Epithelial cell of esophagus (primary cell): ENCODE results near the gene FBLN2.

Source experiments
- DNase-seq: peaks from one replicate; pipeline ENCODE4 v3.0.0; 2010; ENCODE audit warnings: low read depth
- H3K4me3 ChIP-seq: 2 replicates; pipeline ENCODE4 v1.5.1; 2011; ENCODE audit warnings: mild to moderate bottlenecking, low read length, control low read depth
- TF ChIP-seq, protein P1 (sequence below): IDR thresholded peaks from 2 replicates; pipeline ENCODE4 v1.5.1; 2011; ENCODE audit warnings: low read depth, mild to moderate bottlenecking, low read length, control low read depth, inconsistent platforms; ENCODE audit not compliant: insufficient read depth; ENCODE audit errors: missing control alignments

FBLN2 gene

DNA sequence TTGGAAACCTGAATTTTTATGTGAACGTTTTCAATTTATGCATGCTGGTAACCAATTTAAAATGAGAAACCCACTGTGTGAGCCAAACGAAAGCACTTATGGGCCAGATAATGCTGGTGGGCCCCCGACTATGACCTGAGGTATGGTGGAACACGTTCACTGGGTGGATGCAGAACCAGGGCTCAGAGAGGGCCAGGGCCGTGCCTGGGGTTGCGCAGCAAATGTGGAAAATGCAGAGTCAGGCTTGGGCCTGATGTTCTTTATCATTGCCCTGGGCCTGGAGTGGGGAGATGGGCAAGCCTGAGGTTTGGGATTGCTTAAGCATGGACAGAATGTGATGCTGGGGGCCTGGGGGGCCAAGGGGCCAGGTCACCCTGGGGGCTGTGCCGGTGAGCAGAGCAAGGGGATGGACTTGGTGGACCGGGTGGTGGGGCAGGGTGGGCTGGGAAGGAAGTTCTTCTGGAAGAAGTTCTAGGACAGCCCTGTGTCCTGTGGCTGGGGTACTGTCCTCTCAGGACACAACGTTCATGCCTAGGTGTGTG lies 17.9 kb downstream of the FBLN2 start:
- H3K4me3 ChIP-seq = no peak overlapping the region
- no peak for DNase-seq
- TF ChIP-seq, protein P1, sequence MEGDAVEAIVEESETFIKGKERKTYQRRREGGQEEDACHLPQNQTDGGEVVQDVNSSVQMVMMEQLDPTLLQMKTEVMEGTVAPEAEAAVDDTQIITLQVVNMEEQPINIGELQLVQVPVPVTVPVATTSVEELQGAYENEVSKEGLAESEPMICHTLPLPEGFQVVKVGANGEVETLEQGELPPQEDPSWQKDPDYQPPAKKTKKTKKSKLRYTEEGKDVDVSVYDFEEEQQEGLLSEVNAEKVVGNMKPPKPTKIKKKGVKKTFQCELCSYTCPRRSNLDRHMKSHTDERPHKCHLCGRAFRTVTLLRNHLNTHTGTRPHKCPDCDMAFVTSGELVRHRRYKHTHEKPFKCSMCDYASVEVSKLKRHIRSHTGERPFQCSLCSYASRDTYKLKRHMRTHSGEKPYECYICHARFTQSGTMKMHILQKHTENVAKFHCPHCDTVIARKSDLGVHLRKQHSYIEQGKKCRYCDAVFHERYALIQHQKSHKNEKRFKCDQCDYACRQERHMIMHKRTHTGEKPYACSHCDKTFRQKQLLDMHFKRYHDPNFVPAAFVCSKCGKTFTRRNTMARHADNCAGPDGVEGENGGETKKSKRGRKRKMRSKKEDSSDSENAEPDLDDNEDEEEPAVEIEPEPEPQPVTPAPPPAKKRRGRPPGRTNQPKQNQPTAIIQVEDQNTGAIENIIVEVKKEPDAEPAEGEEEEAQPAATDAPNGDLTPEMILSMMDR = no peak

DNA sequence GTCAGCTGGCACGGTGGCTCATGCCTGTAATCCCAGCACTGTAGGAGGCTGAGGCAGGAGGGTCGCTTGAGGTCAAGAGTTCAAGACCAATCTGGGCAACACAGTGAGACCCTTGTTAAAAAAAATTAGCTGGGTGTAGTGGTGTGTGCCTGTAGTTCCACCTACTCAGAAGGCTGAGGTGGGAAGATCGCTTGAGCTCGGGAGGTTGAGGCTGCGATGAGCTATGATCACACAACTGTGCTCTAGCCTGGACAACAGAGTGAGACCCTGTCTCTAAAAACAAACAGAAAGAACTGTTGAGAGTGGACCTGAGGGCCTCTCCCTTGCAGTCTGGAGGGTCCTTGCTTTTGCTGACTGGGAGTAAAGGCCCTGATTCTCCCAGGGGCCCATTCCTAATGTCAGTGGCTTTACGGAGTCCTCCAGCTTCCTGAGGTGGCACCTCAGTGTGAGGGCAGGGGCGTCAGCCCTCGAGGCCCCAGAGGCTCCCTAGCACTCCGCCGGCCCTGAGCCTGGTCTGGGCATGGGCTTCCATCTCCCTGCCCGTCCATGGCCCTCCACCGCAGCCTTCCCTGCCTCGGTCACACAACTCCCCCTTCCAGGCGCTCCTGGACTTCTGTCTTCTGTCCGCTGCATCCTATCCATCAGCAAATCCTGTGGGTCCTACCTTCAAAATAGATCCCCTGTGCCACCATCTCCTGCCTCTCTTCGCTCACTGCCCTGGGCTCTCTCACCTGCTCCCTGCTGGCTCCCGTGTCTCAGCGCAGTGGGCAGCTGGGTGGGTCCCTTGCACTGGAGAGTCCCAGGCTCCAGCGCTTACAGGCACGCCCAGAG lies 19.0 kb downstream of the FBLN2 start:
- TF ChIP-seq, protein P1 = no peak
- no peak overlapping the region for H3K4me3 ChIP-seq
- DNase-seq = no peak

DNA sequence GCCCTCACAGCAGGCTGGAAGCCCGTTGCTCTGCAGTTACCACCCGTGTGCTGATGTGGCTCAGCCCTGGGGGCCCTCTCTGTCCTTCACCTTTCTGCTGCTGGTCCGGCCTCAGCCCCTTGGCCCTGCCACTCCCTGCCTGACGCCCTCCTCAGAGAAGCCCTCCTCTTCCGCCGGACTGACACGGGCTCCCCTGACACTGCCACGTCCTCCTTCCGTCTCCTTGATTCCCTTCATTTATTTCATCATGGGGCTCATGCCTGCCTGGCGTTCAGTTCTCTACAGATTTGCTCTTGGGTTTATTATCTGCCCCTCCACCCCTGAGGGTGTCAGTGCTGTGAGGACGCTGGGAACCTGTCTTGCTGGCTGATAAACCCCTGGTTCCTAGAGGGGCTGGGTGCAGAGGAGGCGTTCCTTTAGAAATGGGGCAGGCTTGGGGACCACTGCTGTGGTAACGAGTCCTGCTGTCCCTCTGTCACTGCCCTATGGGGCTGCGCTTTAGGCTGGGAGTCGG lies 19.6 kb downstream of the FBLN2 start:
- no peak overlapping the region for H3K4me3 ChIP-seq
- no peak for DNase-seq
- TF ChIP-seq, protein P1 = no peak

DNA sequence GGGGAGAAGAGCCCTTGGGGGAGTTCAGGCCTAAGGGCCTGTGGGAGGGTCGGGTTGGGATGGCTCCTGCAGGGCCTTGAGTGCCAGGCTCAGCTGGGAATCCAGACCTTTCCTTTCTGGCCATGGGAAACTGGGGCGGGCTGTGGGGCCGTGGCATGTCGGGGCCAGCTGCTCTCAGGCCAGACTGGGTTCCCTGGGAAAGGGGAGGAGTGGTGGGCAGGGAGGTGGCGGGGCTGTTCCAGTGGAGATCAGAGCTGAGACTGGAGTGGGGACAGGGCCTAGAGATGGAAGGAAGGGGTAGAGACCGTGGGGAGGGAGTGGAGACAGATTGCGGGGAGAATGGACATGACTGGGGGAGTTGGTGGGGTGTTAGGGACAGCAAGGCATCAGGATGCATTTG lies 20.3 kb downstream of the FBLN2 start:
- TF ChIP-seq, protein P1 = no peak
- H3K4me3 ChIP-seq = no peak overlapping the region
- DNase-seq = no peak

DNA sequence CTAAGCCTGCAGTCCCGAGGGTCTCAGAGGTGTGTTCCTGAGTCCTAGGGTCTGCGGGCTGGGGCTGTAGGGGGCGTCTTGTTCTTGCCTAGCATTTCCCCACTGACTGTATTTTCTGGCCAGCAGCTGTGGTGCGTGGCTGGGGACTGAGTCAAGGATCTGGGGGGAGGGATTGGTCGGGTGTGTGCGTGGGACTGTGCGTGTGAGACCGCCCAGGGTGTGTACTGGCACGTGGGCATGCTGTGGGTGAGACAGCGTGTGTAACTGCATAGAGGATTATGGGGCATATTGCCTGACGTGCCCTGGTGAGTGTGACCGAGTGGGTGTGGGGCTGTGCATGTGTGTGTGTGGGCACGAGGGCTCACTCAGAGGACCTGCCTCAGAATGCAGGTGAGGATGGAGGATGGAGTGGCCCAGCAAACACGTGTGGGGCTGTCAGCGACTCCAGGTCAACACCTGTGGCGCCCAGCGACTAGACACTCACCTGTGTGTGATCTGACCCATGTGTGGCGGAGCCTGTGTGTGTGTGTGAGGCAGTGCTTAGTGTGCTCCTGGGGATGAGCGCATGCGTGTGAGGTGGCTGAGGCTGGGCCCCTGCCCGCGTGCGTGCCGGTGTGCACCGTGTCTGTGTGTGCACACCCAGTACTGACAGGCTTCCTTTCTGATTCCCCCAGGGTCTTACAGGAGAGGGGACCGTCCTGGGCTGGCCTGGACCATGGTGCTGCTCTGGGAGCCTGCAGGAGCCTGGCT lies 20.9 kb downstream of the FBLN2 start:
- no peak for DNase-seq
- no peak overlapping the region for H3K4me3 ChIP-seq
- TF ChIP-seq, protein P1 = no peak

DNA sequence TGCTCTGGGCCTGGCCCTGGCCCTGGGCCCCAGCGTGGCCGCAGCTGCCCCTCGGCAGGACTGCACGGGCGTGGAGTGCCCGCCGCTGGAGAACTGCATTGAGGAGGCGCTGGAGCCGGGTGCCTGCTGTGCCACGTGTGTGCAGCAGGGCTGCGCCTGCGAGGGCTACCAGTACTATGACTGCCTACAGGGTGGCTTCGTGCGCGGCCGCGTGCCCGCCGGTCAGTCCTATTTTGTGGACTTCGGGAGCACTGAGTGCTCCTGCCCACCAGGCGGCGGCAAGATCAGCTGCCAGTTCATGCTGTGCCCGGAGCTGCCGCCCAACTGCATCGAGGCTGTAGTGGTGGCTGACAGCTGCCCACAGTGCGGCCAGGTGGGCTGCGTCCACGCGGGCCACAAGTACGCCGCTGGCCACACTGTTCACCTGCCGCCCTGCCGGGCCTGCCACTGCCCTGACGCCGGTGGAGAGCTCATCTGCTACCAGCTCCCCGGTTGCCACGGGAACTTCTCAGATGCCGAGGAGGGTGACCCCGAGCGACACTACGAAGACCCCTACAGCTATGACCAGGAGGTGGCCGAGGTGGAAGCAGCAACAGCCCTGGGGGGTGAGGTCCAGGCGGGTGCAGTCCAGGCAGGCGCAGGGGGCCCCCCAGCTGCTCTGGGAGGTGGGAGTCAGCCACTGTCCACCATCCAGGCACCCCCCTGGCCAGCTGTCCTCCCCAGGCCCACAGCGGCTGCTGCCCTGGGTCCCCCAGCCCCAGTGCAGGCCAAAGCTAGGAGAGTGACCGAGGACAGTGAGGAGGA lies 21.7 kb downstream of the FBLN2 start:
- no peak overlapping the region for H3K4me3 ChIP-seq
- TF ChIP-seq, protein P1 = no peak
- DNase-seq = no peak
